Measurements from ENCODE around the gene CSNK1G3. TPM values are rescaled to one million over a fixed set of nuclear protein-coding genes. Genes with fewer than 3 reads are reported as not detected.

The CSNK1G3 gene
- total RNA-seq, 1 donor from 2014 or later = 65.7 TPM

DNA sequence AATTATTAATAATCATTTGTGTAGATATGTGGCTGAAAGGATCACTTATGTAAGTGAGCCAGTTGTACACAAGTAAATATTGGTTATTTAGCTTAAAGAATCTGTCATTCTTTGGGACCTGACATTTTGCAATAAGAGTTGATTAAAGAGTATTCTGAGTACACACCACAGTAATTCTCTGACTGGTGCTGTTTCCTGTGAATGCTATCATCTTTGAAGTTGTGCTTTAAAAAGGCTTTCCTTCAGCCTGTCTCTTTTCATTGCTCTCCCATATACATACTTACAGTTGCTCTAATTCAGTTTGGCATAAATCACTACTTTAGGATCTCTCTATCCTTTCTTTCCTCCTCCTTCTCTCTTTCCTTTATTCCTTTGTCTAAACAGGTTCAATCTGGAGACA lies 8.7 kb upstream of the CSNK1G3 start:
- Mint-ChIP-seq H3K27ac (no peak overlapping the region), H3K4me3 (ENCODE audit: low read depth) (no peak overlapping the region), H3K9me3 (ENCODE audit: low read depth) (no peaks in the 10 kb centered on the region), H3K27me3 (peaks cover 2% of the 10 kb centered on the region), H3K4me1 (ENCODE audit: low read depth) (no peaks in the 10 kb centered on the region), H3K36me3 (ENCODE audit: insufficient read depth) (no peaks in the 10 kb centered on the region)
- DNase-seq (ENCODE audit: low spot score, unreplicated experiment) = no peak
- TF ChIP-seq CTCF (IDR thresholded peaks at IDR 0.05; ENCODE audit: unreplicated experiment) = no peak

DNA sequence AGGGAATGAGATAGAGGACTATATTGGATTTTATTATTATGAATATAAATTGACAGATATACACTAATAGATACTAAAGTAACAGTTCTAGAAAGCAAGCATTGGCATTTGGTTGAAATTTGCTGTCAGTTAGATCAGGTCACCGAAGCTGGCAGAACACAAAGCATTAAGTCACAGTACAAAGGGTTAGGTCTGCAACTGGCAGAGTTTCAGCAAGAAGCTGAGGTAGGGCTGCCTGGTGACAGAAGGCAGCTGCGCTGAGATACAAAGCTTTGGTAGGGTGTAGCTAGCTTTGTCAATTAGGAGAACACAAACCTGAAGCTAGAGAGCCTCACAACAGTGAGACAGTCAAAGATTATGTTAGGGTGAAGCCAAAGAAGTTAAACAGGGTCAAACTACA lies 6.3 kb upstream of the CSNK1G3 start:
- no peak for DNase-seq (ENCODE audit: low spot score, unreplicated experiment)
- Mint-ChIP-seq H3K4me1 (ENCODE audit: low read depth) (no peaks in the 10 kb centered on the region), H3K4me3 (ENCODE audit: low read depth) (no peak overlapping the region), H3K27ac (no peak overlapping the region), H3K27me3 (peaks cover 2% of the 10 kb centered on the region), H3K9me3 (ENCODE audit: low read depth) (no peaks in the 10 kb centered on the region), H3K36me3 (ENCODE audit: insufficient read depth) (no peaks in the 10 kb centered on the region)
- TF ChIP-seq CTCF (IDR thresholded peaks at IDR 0.05; ENCODE audit: unreplicated experiment) = no peak

DNA sequence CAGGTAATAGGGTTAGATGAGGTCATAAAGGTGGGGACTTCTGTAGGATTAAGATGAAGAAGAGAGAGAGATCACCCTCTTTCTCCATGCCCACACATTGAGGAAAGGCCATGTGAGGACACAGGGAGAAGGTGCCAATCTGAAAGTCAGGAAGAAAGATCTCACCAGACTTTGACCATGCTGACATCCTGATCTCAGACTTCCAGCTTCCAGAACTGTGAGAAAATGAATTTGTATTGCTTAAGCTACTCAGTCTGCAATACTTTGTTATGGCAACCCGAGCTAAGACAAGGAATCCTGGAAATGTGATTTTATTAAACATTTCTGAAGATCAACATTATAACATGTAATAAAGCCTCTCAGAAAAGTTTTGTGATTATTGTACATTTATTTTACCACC lies 3.5 kb upstream of the CSNK1G3 start:
- Mint-ChIP-seq H3K4me1 (ENCODE audit: low read depth) (peaks cover 6% of the 10 kb centered on the region), H3K27me3 (peaks cover 2% of the 10 kb centered on the region), H3K4me3 (ENCODE audit: low read depth) (no peak overlapping the region), H3K9me3 (ENCODE audit: low read depth) (no peaks in the 10 kb centered on the region), H3K36me3 (ENCODE audit: insufficient read depth) (no peaks in the 10 kb centered on the region), H3K27ac (no peak overlapping the region)
- no peak for TF ChIP-seq CTCF (IDR thresholded peaks at IDR 0.05; ENCODE audit: unreplicated experiment)
- DNase-seq (ENCODE audit: low spot score, unreplicated experiment) = no peak

DNA sequence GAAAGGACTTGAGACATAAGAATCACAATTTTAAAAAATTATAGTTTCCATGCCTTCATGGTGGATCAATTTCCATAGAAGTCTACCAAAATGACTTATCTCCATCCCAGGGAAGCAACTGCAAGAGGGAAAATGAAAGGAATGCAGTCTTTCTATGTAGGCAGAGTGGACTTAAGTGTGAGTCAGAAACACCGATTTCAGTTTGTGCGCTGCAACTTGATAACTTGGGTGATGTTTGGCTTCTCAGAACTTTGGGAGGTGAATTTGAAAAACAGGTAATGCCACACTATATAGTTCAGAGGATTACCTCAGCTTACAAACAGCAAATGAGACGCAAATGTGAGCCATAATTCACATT lies 708 bp upstream of the CSNK1G3 start:
- no peak for TF ChIP-seq CTCF (IDR thresholded peaks at IDR 0.05; ENCODE audit: unreplicated experiment)
- Mint-ChIP-seq H3K4me3 (ENCODE audit: low read depth) (peak overlapping the region; percentile 95), H3K9me3 (ENCODE audit: low read depth) (no peaks in the 10 kb centered on the region), H3K36me3 (ENCODE audit: insufficient read depth) (no peaks in the 10 kb centered on the region), H3K27ac (peak overlapping the region; percentile 95), H3K4me1 (ENCODE audit: low read depth) (peaks cover 21% of the 10 kb centered on the region), H3K27me3 (peaks cover 2% of the 10 kb centered on the region)
- no peak for DNase-seq (ENCODE audit: low spot score, unreplicated experiment)

DNA sequence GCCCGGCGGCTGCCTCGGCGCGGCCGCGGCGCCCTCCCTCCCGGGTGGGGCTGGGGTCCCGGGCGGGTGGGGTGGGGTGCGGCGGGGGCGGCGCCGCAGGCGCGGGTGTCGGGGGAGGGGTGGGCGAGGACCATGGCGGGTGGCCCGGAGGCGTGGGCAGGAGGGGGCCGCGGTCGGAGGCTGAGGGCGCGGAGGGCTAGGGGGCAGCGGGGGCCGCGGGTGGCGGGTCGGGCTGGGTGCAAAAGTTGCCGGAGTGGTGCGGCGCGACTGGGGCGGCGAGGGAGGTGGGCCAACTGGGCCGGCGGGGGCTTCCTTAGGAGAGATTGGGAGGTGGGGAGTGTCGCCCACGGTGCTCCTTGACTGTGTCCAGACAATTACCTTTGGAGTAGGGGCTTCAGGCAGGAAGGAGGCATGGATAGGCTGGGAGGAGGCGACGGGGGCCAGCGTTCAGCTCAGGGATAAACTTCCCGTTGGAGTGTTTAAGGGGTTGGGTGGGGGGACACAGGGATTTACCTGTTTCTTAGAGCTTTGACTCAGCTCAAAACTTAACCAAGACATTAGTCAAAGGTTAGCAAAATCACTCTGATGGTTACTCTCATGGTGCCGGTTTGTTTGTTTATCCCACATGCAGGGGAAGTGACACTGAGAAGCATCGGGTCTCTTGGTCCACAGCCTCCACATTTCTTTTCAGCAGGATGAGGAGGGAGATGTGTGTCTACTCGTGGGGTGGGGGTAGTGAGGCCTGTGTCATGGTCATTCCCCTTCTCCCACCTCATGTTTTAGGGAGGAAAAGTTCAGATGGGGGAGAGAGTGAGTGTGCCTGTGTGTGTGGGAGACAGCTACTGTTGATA lies 859 bp downstream of the CSNK1G3 start:
- Mint-ChIP-seq H3K27ac (peak overlapping the region; percentile 99), H3K9me3 (ENCODE audit: low read depth) (no peaks in the 10 kb centered on the region), H3K4me1 (ENCODE audit: low read depth) (peaks cover 21% of the 10 kb centered on the region), H3K36me3 (ENCODE audit: insufficient read depth) (no peaks in the 10 kb centered on the region), H3K4me3 (ENCODE audit: low read depth) (peak overlapping the region; percentile 97), H3K27me3 (peaks cover 2% of the 10 kb centered on the region)
- no peak for DNase-seq (ENCODE audit: low spot score, unreplicated experiment)
- no peak for TF ChIP-seq CTCF (IDR thresholded peaks at IDR 0.05; ENCODE audit: unreplicated experiment)

Measured in progenitor cell of endocrine pancreas (in vitro differentiated cells).